ENCODE data around the gene LEKR1.

Gene LEKR1

GRCh38 chr3:157027861-157028745 is 201.9 kb downstream of the LEKR1 start:
- CTCF ChIA-PET: interaction anchor here (0.6 kb wide), 1 partner anchor 886 kb away, joined by 3 read pairs; no protein-coding TSS in a partner anchor
- POLR2A ChIA-PET: no interaction called here
- TF ChIP-seq FOXA1 (IDR thresholded peaks at IDR 0.05) (no peak), ZNF384 (IDR thresholded peaks at IDR 0.05) (no peak), SP1 (IDR thresholded peaks at IDR 0.05) (no peak), FOXK2 (IDR thresholded peaks at IDR 0.05) (no peak), ARNT (IDR thresholded peaks at IDR 0.05) (no peak), ELF4 (IDR thresholded peaks at IDR 0.05) (no peak), CTBP1 (IDR thresholded peaks at IDR 0.05; ENCODE audit: borderline replicate concordance) (no peak), L3MBTL2 (conservative IDR thresholded peaks at IDR 0.05) (no peak), TARDBP (IDR thresholded peaks at IDR 0.05) (no peak), FOXM1 (IDR thresholded peaks at IDR 0.05; ENCODE audit: borderline replicate concordance) (no peak), PKNOX1 (IDR thresholded peaks at IDR 0.05) (no peak)
- no peak for DNase-seq (ENCODE audit: extremely low spot score)

- ChIA-PET CTCF (no interaction called here), POLR2A (no interaction called here)
- TF ChIP-seq HDGF (IDR thresholded peaks at IDR 0.05; ENCODE audit: borderline replicate concordance) (no peak), ARNT (IDR thresholded peaks at IDR 0.05) (no peak), CTBP1 (IDR thresholded peaks at IDR 0.05; ENCODE audit: borderline replicate concordance) (no peak), L3MBTL2 (conservative IDR thresholded peaks at IDR 0.05) (no peak), BHLHE40 (IDR thresholded peaks at IDR 0.05; ENCODE audit: borderline replicate concordance) (no peak), PKNOX1 (IDR thresholded peaks at IDR 0.05) (no peak), ELF4 (IDR thresholded peaks at IDR 0.05) (no peak), LEF1 (IDR thresholded peaks at IDR 0.05; ENCODE audit: borderline replicate concordance) (no peak), NFRKB (IDR thresholded peaks at IDR 0.05) (no peak), TARDBP (IDR thresholded peaks at IDR 0.05) (no peak), ZNF384 (IDR thresholded peaks at IDR 0.05) (no peak), FOXM1 (IDR thresholded peaks at IDR 0.05; ENCODE audit: borderline replicate concordance) (no peak), FOXA1 (IDR thresholded peaks at IDR 0.05) (no peak), SP1 (IDR thresholded peaks at IDR 0.05) (no peak), SUZ12 (IDR thresholded peaks at IDR 0.05) (no peak), FOXK2 (IDR thresholded peaks at IDR 0.05) (no peak)
- DNase-seq (ENCODE audit: extremely low spot score): no peak
These were observed 203.2 kb downstream of the LEKR1 start for GRCh38 chr3:157029365-157029790.

- POLR2A ChIA-PET: interaction anchor here (0.6 kb wide), 1 partner anchor 383 kb away, joined by 3 read pairs; no protein-coding TSS in a partner anchor
- CTCF ChIA-PET: no interaction called here
These were observed 204.6 kb downstream of the LEKR1 start for GRCh38 chr3:157030712-157031111.

GRCh38 chr3:157033001-157033400 is 206.8 kb downstream of the LEKR1 start:
- ChIA-PET CTCF (no interaction called here), POLR2A (no interaction called here)
- TF ChIP-seq BHLHE40 (IDR thresholded peaks at IDR 0.05; ENCODE audit: borderline replicate concordance): no peak
- no peak for TF ChIP-seq FOXA1 (IDR thresholded peaks at IDR 0.05)
- no peak for TF ChIP-seq CTBP1 (IDR thresholded peaks at IDR 0.05; ENCODE audit: borderline replicate concordance)
- no peak for TF ChIP-seq NFRKB (IDR thresholded peaks at IDR 0.05)
- TF ChIP-seq L3MBTL2 (conservative IDR thresholded peaks at IDR 0.05): no peak
- no peak for TF ChIP-seq ZNF384 (IDR thresholded peaks at IDR 0.05)
- no peak for TF ChIP-seq PKNOX1 (IDR thresholded peaks at IDR 0.05)
- no peak for TF ChIP-seq ARNT (IDR thresholded peaks at IDR 0.05)
- TF ChIP-seq ELF4 (IDR thresholded peaks at IDR 0.05): no peak
- no peak for TF ChIP-seq FOXM1 (IDR thresholded peaks at IDR 0.05; ENCODE audit: borderline replicate concordance)
- TF ChIP-seq HDGF (IDR thresholded peaks at IDR 0.05; ENCODE audit: borderline replicate concordance): no peak
- TF ChIP-seq SUZ12 (IDR thresholded peaks at IDR 0.05): no peak
- no peak for TF ChIP-seq TARDBP (IDR thresholded peaks at IDR 0.05)
- no peak for TF ChIP-seq LEF1 (IDR thresholded peaks at IDR 0.05; ENCODE audit: borderline replicate concordance)
- TF ChIP-seq FOXK2 (IDR thresholded peaks at IDR 0.05): no peak
- no peak for TF ChIP-seq SP1 (IDR thresholded peaks at IDR 0.05)
- DNase-seq (ENCODE audit: extremely low spot score): no peak

More at GRCh38 chr3:157030712-157031111, 204.6 kb downstream of the LEKR1 start:
- TF ChIP-seq NFRKB (IDR thresholded peaks at IDR 0.05): no peak
- no peak for TF ChIP-seq ZNF384 (IDR thresholded peaks at IDR 0.05)
- TF ChIP-seq HDGF (IDR thresholded peaks at IDR 0.05; ENCODE audit: borderline replicate concordance): no peak
- no peak for TF ChIP-seq ARNT (IDR thresholded peaks at IDR 0.05)
- TF ChIP-seq SUZ12 (IDR thresholded peaks at IDR 0.05): no peak
- TF ChIP-seq FOXM1 (IDR thresholded peaks at IDR 0.05; ENCODE audit: borderline replicate concordance): no peak
- no peak for TF ChIP-seq FOXA1 (IDR thresholded peaks at IDR 0.05)
- TF ChIP-seq LEF1 (IDR thresholded peaks at IDR 0.05; ENCODE audit: borderline replicate concordance): no peak
- TF ChIP-seq BHLHE40 (IDR thresholded peaks at IDR 0.05; ENCODE audit: borderline replicate concordance): no peak
- no peak for TF ChIP-seq SP1 (IDR thresholded peaks at IDR 0.05)
- DNase-seq (ENCODE audit: extremely low spot score): no peak

GRCh38 chr3:157040456-157040855 is 214.3 kb downstream of the LEKR1 start:
- POLR2A ChIA-PET: no interaction called here
- CTCF ChIA-PET: no interaction called here
- no peak for TF ChIP-seq ARNT (IDR thresholded peaks at IDR 0.05)
- no peak for TF ChIP-seq L3MBTL2 (conservative IDR thresholded peaks at IDR 0.05)
- no peak for TF ChIP-seq CTBP1 (IDR thresholded peaks at IDR 0.05; ENCODE audit: borderline replicate concordance)
- TF ChIP-seq TARDBP (IDR thresholded peaks at IDR 0.05): no peak
- TF ChIP-seq HDGF (IDR thresholded peaks at IDR 0.05; ENCODE audit: borderline replicate concordance): no peak
- no peak for DNase-seq (ENCODE audit: extremely low spot score)

- CTCF ChIA-PET: no interaction called here
- POLR2A ChIA-PET: no interaction called here
- no peak for DNase-seq (ENCODE audit: extremely low spot score)
- no peak for TF ChIP-seq CTBP1 (IDR thresholded peaks at IDR 0.05; ENCODE audit: borderline replicate concordance)
- TF ChIP-seq ZNF384 (IDR thresholded peaks at IDR 0.05): no peak
- no peak for TF ChIP-seq SP1 (IDR thresholded peaks at IDR 0.05)
- TF ChIP-seq HDGF (IDR thresholded peaks at IDR 0.05; ENCODE audit: borderline replicate concordance): no peak
- TF ChIP-seq ELF4 (IDR thresholded peaks at IDR 0.05): no peak
- TF ChIP-seq PKNOX1 (IDR thresholded peaks at IDR 0.05): no peak
These were observed 216.1 kb downstream of the LEKR1 start for GRCh38 chr3:157042226-157042625.

Data from HEK293T (cell line).